ENCODE data around the gene EML5.

Gene EML5

GRCh38 chr14:88707088-88707487 lies 85.7 kb downstream of the EML5 start:
- DNase-seq (ENCODE audit: low spot score): no peak

- no peak for DNase-seq (ENCODE audit: low spot score)
Measured at GRCh38 chr14:88706425-88706824, 86.3 kb downstream of the EML5 start.

GRCh38 chr14:88698651-88699050 lies 94.1 kb downstream of the EML5 start:
- DNase-seq (ENCODE audit: low spot score): no peak

GRCh38 chr14:88695870-88696269 lies 96.9 kb downstream of the EML5 start:
- DNase-seq (ENCODE audit: low spot score): no peak

GRCh38 chr14:88688386-88688785 lies 104.4 kb downstream of the EML5 start:
- no peak for DNase-seq (ENCODE audit: low spot score)

GRCh38 chr14:88683119-88683518 lies 109.6 kb downstream of the EML5 start:
- no peak for DNase-seq (ENCODE audit: low spot score)

GRCh38 chr14:88682495-88683114 lies 110.1 kb downstream of the EML5 start:
- peak; percentile 23 for DNase-seq (ENCODE audit: low spot score)

- DNase-seq (ENCODE audit: low spot score): no peak
Measured at GRCh38 chr14:88681755-88682494, 110.8 kb downstream of the EML5 start.

- no peak for DNase-seq (ENCODE audit: low spot score)
Measured at GRCh38 chr14:88669346-88669745, 123.4 kb downstream of the EML5 start.

- no peak for DNase-seq (ENCODE audit: low spot score)
Measured at GRCh38 chr14:88668448-88669116, 124.2 kb downstream of the EML5 start.

- DNase-seq (ENCODE audit: low spot score): peak; percentile 80
Measured at GRCh38 chr14:88667555-88668273, 125.0 kb downstream of the EML5 start.

- DNase-seq (ENCODE audit: low spot score): no peak
Measured at GRCh38 chr14:88660056-88660455, 132.7 kb downstream of the EML5 start.

GRCh38 chr14:88639221-88639620 lies 153.5 kb downstream of the EML5 start:
- no peak for DNase-seq (ENCODE audit: low spot score)

GRCh38 chr14:88632512-88632911 lies 160.2 kb downstream of the EML5 start:
- DNase-seq (ENCODE audit: low spot score): no peak

- DNase-seq (ENCODE audit: low spot score): no peak
Measured at GRCh38 chr14:88631091-88631490, 161.7 kb downstream of the EML5 start.

- DNase-seq (ENCODE audit: low spot score): no peak
Measured at GRCh38 chr14:88630565-88630964, 162.2 kb downstream of the EML5 start.

- no peak for DNase-seq (ENCODE audit: low spot score)
Measured at GRCh38 chr14:88628462-88628861, 164.3 kb downstream of the EML5 start.

- DNase-seq (ENCODE audit: low spot score): no peak
Measured at GRCh38 chr14:88628033-88628432, 164.7 kb downstream of the EML5 start.

- DNase-seq (ENCODE audit: low spot score): no peak
Measured at GRCh38 chr14:88625671-88626070, 167.1 kb downstream of the EML5 start.

- DNase-seq (ENCODE audit: low spot score): no peak
Measured at GRCh38 chr14:88621100-88621499, 171.7 kb downstream of the EML5 start.

- peak; percentile 11 for DNase-seq (ENCODE audit: low spot score)
Measured at GRCh38 chr14:88618476-88618875, 174.3 kb downstream of the EML5 start.

- DNase-seq (ENCODE audit: low spot score): no peak
Measured at GRCh38 chr14:88617479-88617878, 175.3 kb downstream of the EML5 start.

- DNase-seq (ENCODE audit: low spot score): no peak
Measured at GRCh38 chr14:88616697-88617096, 176.1 kb downstream of the EML5 start.

Measured in iPS-NIHi11 (cell line).